Mammary epithelial cell (primary cell): Measurements from ENCODE around the gene FCF1.

ENCODE experiments used
- CTCF ChIP-seq, 2 donors: IDR thresholded peaks in 1 of 2; conservative IDR thresholded peaks in 1 of 2; 2 replicates each; pipeline ENCODE4 v1.5.1; 2011 to 2012; ENCODE audit warnings: inconsistent platforms in 2 of 2, low read length in 2 of 2, mild to moderate bottlenecking in 2 of 2, control low read depth in 1 of 2, low read depth in 1 of 2; ENCODE audit not compliant: insufficient read depth in 1 of 2; ENCODE audit errors: extremely low read depth in 1 of 2
- EZH2 ChIP-seq: IDR thresholded peaks from 2 replicates; pipeline ENCODE4 v1.6.1; 2012; ENCODE audit warnings: low read length, inconsistent platforms, borderline replicate concordance

GRCh38 chr14:74765721-74766120, 52.8 kb downstream of the FCF1 start:
- no peak for TF ChIP-seq CTCF (conservative IDR thresholded peaks at IDR 0.05 in 1 of 2, IDR thresholded peaks at IDR 0.05 in 1 of 2; ENCODE audit: extremely low read depth in 1 of 2, insufficient read depth in 1 of 2, low read depth in 1 of 2, low read length in 2 of 2)
- no peak for TF ChIP-seq EZH2
